ENCODE data around the gene CLDN5.
A peak's percentile ranks its signal among the peaks of the same experiment; 100 is the strongest.

Gene CLDN5

DNA sequence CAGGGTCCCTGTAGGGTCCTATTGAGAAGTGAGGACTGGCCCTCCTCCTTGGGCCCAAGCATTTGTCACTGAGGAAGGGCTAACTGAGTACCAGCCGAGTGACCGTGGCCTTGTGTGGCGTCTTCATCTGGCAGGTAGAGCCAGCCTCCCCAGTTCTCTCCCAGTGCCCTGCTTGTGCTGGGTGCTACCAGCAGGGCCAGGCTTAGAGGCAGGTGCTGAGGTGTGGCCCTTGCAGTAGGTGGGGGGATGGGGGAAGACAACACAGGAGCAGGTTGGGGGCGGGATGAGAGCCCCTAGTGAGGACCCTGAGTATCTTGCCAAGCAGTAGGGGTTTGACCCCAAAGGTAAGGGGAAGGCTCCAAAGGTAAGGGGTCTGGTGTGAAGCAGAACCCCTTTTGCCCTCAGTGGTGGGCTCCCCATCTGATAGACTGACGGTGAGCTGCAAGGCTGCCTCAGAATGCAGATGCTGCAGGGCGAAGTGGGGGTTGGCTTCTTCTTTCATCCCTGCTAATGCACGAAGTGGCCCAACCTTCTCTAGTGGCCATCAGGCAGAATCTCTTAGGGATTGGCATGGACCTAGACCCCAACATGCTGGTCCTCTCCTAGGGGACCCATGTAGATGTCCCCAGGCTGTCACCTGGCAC lies 24.9 kb downstream of the CLDN5 start:
- CTCF ChIA-PET, result interaction anchor here (7.3 kb wide), 1 partner anchor 132 kb away, joined by 136 read pairs; no protein-coding TSS in a partner anchor
- H3K27ac ChIP-seq (ENCODE audit: insufficient read depth in 1 of 2, low read depth in 1 of 2, low read length in 2 of 2, poor library complexity in 1 of 2, severe bottlenecking in 2 of 2), result no peak overlapping the region
- H3K4me3 ChIP-seq (ENCODE audit: control insufficient read depth in 1 of 7, extremely low read depth in 1 of 7, insufficient read depth in 4 of 7, low read depth in 2 of 7, low read length in 6 of 7), result no peak overlapping the region
- no peaks in the 10 kb centered on the region for H3K9me3 ChIP-seq (ENCODE audit: control extremely low read depth in 1 of 5, control insufficient read depth in 4 of 5, insufficient read depth in 2 of 5, low read depth in 1 of 5, low read length in 4 of 5)
- no peak for DNase-seq
- WGBS (ENCODE audit: insufficient coverage), result 97% methylated on average over 7 of the region's 7 CpGs
- no peaks in the 10 kb centered on the region for H3K27me3 ChIP-seq (replicated peaks in 2 of 5; ENCODE audit: control insufficient read depth in 4 of 5, insufficient read depth in 5 of 5, low read length in 4 of 5)
- peaks cover 0 to 7% (median 3%) of the 10 kb centered on the region in 4 experiments for H3K4me1 ChIP-seq (ENCODE audit: control extremely low read depth in 1 of 4, control insufficient read depth in 4 of 4, insufficient read depth in 4 of 4, low read length in 3 of 4)
- POLR2A ChIA-PET, result no interaction called here
- H3K36me3 ChIP-seq (ENCODE audit: control insufficient read depth in 4 of 4, insufficient read depth in 4 of 4, low read length in 3 of 4), result peaks cover 12 to 64% (median 23%) of the 10 kb centered on the region in 4 experiments

DNA sequence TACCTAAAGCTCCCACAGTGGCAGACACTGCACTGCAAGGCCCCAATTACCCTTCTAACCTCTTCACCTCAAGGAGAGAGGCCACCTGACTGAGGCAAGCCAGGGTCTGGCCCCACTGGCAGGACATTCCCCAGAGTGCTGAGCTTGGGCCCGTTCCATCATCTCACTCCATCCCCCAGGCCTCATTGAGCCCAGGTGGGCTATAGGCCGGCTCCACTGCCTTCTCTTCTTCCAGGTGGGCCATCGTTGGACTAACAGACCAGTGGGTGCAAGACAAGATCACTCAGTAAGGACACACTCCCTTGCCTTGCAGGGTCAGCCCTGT lies 25.4 kb downstream of the CLDN5 start:
- DNase-seq, result no peak
- no peak overlapping the region for H3K27ac ChIP-seq (ENCODE audit: insufficient read depth in 1 of 2, low read depth in 1 of 2, low read length in 2 of 2, poor library complexity in 1 of 2, severe bottlenecking in 2 of 2)
- WGBS (ENCODE audit: insufficient coverage), result 100% methylated on average over 3 of the region's 3 CpGs
- H3K27me3 ChIP-seq (replicated peaks in 2 of 5; ENCODE audit: control insufficient read depth in 4 of 5, insufficient read depth in 5 of 5, low read length in 4 of 5), result no peaks in the 10 kb centered on the region
- H3K9me3 ChIP-seq (ENCODE audit: control extremely low read depth in 1 of 5, control insufficient read depth in 4 of 5, insufficient read depth in 2 of 5, low read depth in 1 of 5, low read length in 4 of 5), result no peaks in the 10 kb centered on the region
- CTCF ChIA-PET, result interaction anchor here (7.3 kb wide), 1 partner anchor 132 kb away, joined by 136 read pairs; no protein-coding TSS in a partner anchor
- H3K4me1 ChIP-seq (ENCODE audit: control extremely low read depth in 1 of 4, control insufficient read depth in 4 of 4, insufficient read depth in 4 of 4, low read length in 3 of 4), result peaks cover 0 to 6% (median 3%) of the 10 kb centered on the region in 4 experiments
- peaks cover 12 to 70% (median 25%) of the 10 kb centered on the region in 4 experiments for H3K36me3 ChIP-seq (ENCODE audit: control insufficient read depth in 4 of 4, insufficient read depth in 4 of 4, low read length in 3 of 4)
- H3K4me3 ChIP-seq (ENCODE audit: control insufficient read depth in 1 of 7, extremely low read depth in 1 of 7, insufficient read depth in 4 of 7, low read depth in 2 of 7, low read length in 6 of 7), result no peak overlapping the region
- POLR2A ChIA-PET, result no interaction called here

DNA sequence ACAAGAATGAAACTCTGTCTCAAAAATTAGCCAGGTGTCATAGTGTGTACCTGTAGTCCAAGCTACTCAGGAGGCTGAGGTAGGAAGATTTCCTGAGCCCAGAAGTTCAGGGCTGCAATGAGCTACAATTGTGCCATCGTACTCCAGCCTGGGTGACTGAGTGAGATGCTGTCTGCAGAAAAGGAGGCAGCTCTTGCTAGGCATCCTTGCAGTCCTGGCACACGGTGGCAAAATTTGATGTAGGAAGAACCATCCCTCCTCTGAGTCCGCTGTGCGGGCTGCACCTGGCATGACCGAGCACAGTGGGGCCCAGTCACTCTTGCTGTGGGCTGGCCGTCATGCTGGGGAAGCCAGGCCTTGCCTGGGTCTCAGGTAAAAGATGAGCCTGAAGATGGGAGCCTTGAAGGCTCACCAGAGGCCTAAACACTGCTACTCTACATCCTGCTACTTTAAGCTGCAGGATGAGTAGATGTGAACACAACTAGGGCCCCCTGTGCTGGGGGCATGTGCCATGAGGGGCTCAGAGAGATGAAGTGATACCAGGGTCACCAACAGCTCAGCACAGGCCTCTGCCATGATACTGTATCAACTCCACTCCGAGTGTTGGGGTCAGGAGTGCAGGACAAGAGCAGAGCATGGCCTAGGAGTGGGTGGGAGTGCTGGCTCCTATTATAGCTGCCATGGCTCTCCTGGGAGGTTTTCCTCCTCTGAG lies 25.9 kb downstream of the CLDN5 start:
- CTCF ChIA-PET, result interaction anchor here (1.2 to 7.3 kb wide), 3 partner anchors 32 to 133 kb away, joined by 3 to 136 read pairs (median 4); no protein-coding TSS in a partner anchor
- Histone ChIP-seq H3K36me3 (ENCODE audit: control insufficient read depth in 4 of 4, insufficient read depth in 4 of 4, low read length in 3 of 4) (peaks cover 12 to 69% (median 26%) of the 10 kb centered on the region in 4 experiments), H3K4me1 (ENCODE audit: control extremely low read depth in 1 of 4, control insufficient read depth in 4 of 4, insufficient read depth in 4 of 4, low read length in 3 of 4) (peaks cover 0 to 6% (median 3%) of the 10 kb centered on the region in 4 experiments), H3K4me3 (ENCODE audit: control insufficient read depth in 1 of 7, extremely low read depth in 1 of 7, insufficient read depth in 4 of 7, low read depth in 2 of 7, low read length in 6 of 7) (no peak overlapping the region), H3K27ac (ENCODE audit: insufficient read depth in 1 of 2, low read depth in 1 of 2, low read length in 2 of 2, poor library complexity in 1 of 2, severe bottlenecking in 2 of 2) (no peak overlapping the region), H3K27me3 (replicated peaks in 2 of 5; ENCODE audit: control insufficient read depth in 4 of 5, insufficient read depth in 5 of 5, low read length in 4 of 5) (no peaks in the 10 kb centered on the region), H3K9me3 (ENCODE audit: control extremely low read depth in 1 of 5, control insufficient read depth in 4 of 5, insufficient read depth in 2 of 5, low read depth in 1 of 5, low read length in 4 of 5) (no peaks in the 10 kb centered on the region)
- WGBS (ENCODE audit: insufficient coverage), result 100% methylated on average over 6 of the region's 7 CpGs
- POLR2A ChIA-PET, result no interaction called here
- DNase-seq, result no peak

- H3K4me1 ChIP-seq (ENCODE audit: control extremely low read depth in 1 of 4, control insufficient read depth in 4 of 4, insufficient read depth in 4 of 4, low read length in 3 of 4), result peaks cover 0 to 6% (median 3%) of the 10 kb centered on the region in 4 experiments
- peak in 2 of 3 donors; percentile 74 to 77 for DNase-seq
- H3K4me3 ChIP-seq (ENCODE audit: control insufficient read depth in 1 of 7, extremely low read depth in 1 of 7, insufficient read depth in 4 of 7, low read depth in 2 of 7, low read length in 6 of 7), result no peak overlapping the region
- H3K27ac ChIP-seq (ENCODE audit: insufficient read depth in 1 of 2, low read depth in 1 of 2, low read length in 2 of 2, poor library complexity in 1 of 2, severe bottlenecking in 2 of 2), result no peak overlapping the region
- no peaks in the 10 kb centered on the region for H3K27me3 ChIP-seq (replicated peaks in 2 of 5; ENCODE audit: control insufficient read depth in 4 of 5, insufficient read depth in 5 of 5, low read length in 4 of 5)
- no peaks in the 10 kb centered on the region for H3K9me3 ChIP-seq (ENCODE audit: control extremely low read depth in 1 of 5, control insufficient read depth in 4 of 5, insufficient read depth in 2 of 5, low read depth in 1 of 5, low read length in 4 of 5)
- POLR2A ChIA-PET, result no interaction called here
- WGBS (ENCODE audit: insufficient coverage), result 36% methylated on average over 3 of the region's 3 CpGs
- CTCF ChIA-PET, result interaction anchor here (0.9 to 7.3 kb wide), 4 partner anchors 25 to 134 kb away, joined by 3 to 136 read pairs (median 4); no protein-coding TSS in a partner anchor
- H3K36me3 ChIP-seq (ENCODE audit: control insufficient read depth in 4 of 4, insufficient read depth in 4 of 4, low read length in 3 of 4), result peaks cover 12 to 76% (median 28%) of the 10 kb centered on the region in 4 experiments
These were observed 27.0 kb downstream of the CLDN5 start for GRCh38 chr22:19497245-19497644.

DNA sequence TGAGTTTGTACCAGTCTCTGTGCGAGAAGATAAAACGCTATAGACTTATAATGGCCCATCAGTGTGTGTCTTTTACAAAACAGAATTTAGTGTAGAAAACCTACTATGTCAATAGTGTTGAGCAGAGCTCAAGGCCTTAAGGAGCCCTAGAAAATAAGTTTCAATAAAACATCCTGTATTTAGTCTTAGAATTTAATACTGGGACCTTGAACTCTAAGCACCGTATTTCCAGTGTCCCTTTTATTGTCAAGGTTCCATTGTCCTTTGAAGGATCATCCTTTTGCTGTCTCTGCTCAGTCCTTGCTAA lies 27.9 kb downstream of the CLDN5 start:
- DNase-seq, result no peak
- Histone ChIP-seq H3K27ac (ENCODE audit: insufficient read depth in 1 of 2, low read depth in 1 of 2, low read length in 2 of 2, poor library complexity in 1 of 2, severe bottlenecking in 2 of 2) (no peak overlapping the region), H3K4me1 (ENCODE audit: control extremely low read depth in 1 of 4, control insufficient read depth in 4 of 4, insufficient read depth in 4 of 4, low read length in 3 of 4) (peaks cover 0 to 6% (median 3%) of the 10 kb centered on the region in 4 experiments), H3K4me3 (ENCODE audit: control insufficient read depth in 1 of 7, extremely low read depth in 1 of 7, insufficient read depth in 4 of 7, low read depth in 2 of 7, low read length in 6 of 7) (no peak overlapping the region), H3K36me3 (ENCODE audit: control insufficient read depth in 4 of 4, insufficient read depth in 4 of 4, low read length in 3 of 4) (peaks cover 13 to 78% (median 27%) of the 10 kb centered on the region in 4 experiments), H3K9me3 (ENCODE audit: control extremely low read depth in 1 of 5, control insufficient read depth in 4 of 5, insufficient read depth in 2 of 5, low read depth in 1 of 5, low read length in 4 of 5) (no peaks in the 10 kb centered on the region), H3K27me3 (replicated peaks in 2 of 5; ENCODE audit: control insufficient read depth in 4 of 5, insufficient read depth in 5 of 5, low read length in 4 of 5) (no peaks in the 10 kb centered on the region)
- ChIA-PET CTCF (interaction anchor here (0.6 to 7.3 kb wide), 23 partner anchors 8 to 224 kb away, joined by 3 to 136 read pairs (median 4); no protein-coding TSS in a partner anchor), POLR2A (no interaction called here)
- WGBS (ENCODE audit: insufficient coverage), result 100% methylated on average over 1 of the region's 3 CpGs

DNA sequence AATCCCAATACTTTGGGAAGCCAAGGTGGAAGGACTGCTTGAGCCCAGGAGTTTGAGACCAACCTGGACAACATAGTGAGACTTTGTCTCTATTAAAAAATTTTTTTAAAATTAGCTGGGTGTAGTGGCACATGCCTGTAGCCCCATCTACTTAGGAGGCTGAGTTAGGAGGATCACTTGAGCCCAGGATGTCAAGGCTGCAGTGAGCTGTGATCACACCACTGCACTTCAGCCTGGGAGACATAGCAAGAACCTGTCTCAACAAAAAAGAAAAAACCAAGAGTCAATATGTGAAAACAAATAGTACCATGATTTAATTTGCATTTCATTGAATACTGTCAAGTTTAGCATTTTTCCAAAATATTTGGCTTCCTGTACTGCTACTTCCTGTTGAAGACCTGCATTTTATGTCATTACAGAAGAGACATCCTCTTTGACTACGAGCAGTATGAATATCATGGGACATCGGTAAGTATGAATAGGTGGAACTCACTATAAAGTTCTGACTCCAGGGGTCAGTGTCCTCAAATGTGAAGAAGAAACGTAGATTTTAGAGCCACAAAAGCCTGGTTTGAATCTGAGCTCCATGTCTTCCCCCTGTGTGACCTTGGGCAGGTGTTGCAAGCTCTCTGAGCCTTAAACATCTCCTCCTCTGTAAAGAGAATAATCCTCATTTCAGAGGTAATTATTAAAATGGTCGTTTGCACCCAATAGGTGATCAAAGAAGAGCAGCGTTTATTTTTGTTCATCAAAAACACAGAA lies 28.5 kb downstream of the CLDN5 start:
- Histone ChIP-seq H3K27me3 (replicated peaks in 2 of 5; ENCODE audit: control insufficient read depth in 4 of 5, insufficient read depth in 5 of 5, low read length in 4 of 5) (no peaks in the 10 kb centered on the region), H3K27ac (ENCODE audit: insufficient read depth in 1 of 2, low read depth in 1 of 2, low read length in 2 of 2, poor library complexity in 1 of 2, severe bottlenecking in 2 of 2) (no peak overlapping the region), H3K9me3 (ENCODE audit: control extremely low read depth in 1 of 5, control insufficient read depth in 4 of 5, insufficient read depth in 2 of 5, low read depth in 1 of 5, low read length in 4 of 5) (no peaks in the 10 kb centered on the region), H3K36me3 (ENCODE audit: control insufficient read depth in 4 of 4, insufficient read depth in 4 of 4, low read length in 3 of 4) (peaks cover 13 to 80% (median 28%) of the 10 kb centered on the region in 4 experiments), H3K4me1 (ENCODE audit: control extremely low read depth in 1 of 4, control insufficient read depth in 4 of 4, insufficient read depth in 4 of 4, low read length in 3 of 4) (peaks cover 0 to 6% (median 3%) of the 10 kb centered on the region in 4 experiments), H3K4me3 (ENCODE audit: control insufficient read depth in 1 of 7, extremely low read depth in 1 of 7, insufficient read depth in 4 of 7, low read depth in 2 of 7, low read length in 6 of 7) (no peak overlapping the region)
- ChIA-PET POLR2A (no interaction called here), CTCF (interaction anchor here (0.6 to 7.3 kb wide), 23 partner anchors 9 to 225 kb away, joined by 3 to 136 read pairs (median 4); no protein-coding TSS in a partner anchor)
- 61% methylated on average over 5 of the region's 5 CpGs for WGBS (ENCODE audit: insufficient coverage)
- peak; percentile 79 to 89 (median 89) for DNase-seq
